H1 (cell line): ENCODE results near the gene LMO2. TPM values are rescaled to one million over a fixed set of nuclear protein-coding genes. Genes with fewer than 3 reads are reported as not detected.

Source experiments
- ASH2L ChIP-seq: fragments of 200-600, 300-600 bp; sonication (generic); IDR thresholded peaks from one replicate; pipeline ENCODE4 v1.7.1; 2017; ENCODE audit warnings: low read length
- ATF2 ChIP-seq: IDR thresholded peaks from 2 replicates; pipeline ENCODE4 v1.6.1; 2012; ENCODE audit warnings: low read length, inconsistent platforms
- BRCA1 ChIP-seq: IDR thresholded peaks from 2 replicates; pipeline ENCODE4 v1.6.1; 2012; ENCODE audit warnings: low read depth, low read length, improper control_type of control experiment
- CEBPB ChIP-seq: IDR thresholded peaks from 2 replicates; pipeline ENCODE4 v1.6.1; 2012; ENCODE audit warnings: low read depth, low read length
- CTBP2 ChIP-seq: IDR thresholded peaks from 2 replicates; pipeline ENCODE4 v1.7.0; 2011; ENCODE audit warnings: borderline replicate concordance, mild to moderate bottlenecking, moderate library complexity, mixed read lengths, low read length; ENCODE audit not compliant: insufficient read depth, insufficient read length
- EP300 ChIP-seq, 2 experiments: IDR thresholded peaks; 1 replicate in 1 of 2; 2 replicates in 1 of 2; pipeline ENCODE4 v1.6.1; 2011 to 2012; ENCODE audit warnings: low read depth in 2 of 2, low read length in 2 of 2, mild to moderate bottlenecking in 2 of 2, borderline replicate concordance in 1 of 2, inconsistent platforms in 1 of 2, moderate library complexity in 1 of 2
- GTF2F1 ChIP-seq: IDR thresholded peaks from 2 replicates; pipeline ENCODE4 v1.6.1; 2012; ENCODE audit warnings: low read depth, low read length, improper control_type of control experiment, borderline replicate concordance
- JUND ChIP-seq: IDR thresholded peaks from 2 replicates; pipeline ENCODE4 v1.6.1; 2011; ENCODE audit warnings: mild to moderate bottlenecking, improper control_type of control experiment, low read length
- PHF8 ChIP-seq: fragments of 200-600 bp; sonication (generic); conservative IDR thresholded peaks from 2 replicates; pipeline ENCODE4 v1.7.1; 2012; ENCODE audit warnings: low read depth, mild to moderate bottlenecking, inconsistent platforms, low read length, moderate library complexity
- POLR2AphosphoS5 ChIP-seq: IDR thresholded peaks from 2 replicates; pipeline ENCODE4 v1.6.1; 2011; ENCODE audit warnings: low read depth, low read length
- RAD21 ChIP-seq, 2 experiments: IDR thresholded peaks in 1 of 2; conservative IDR thresholded peaks in 1 of 2; 2 replicates each; pipeline ENCODE4 v1.6.1; 2011; ENCODE audit warnings: low read depth in 2 of 2, low read length in 2 of 2, improper control_type of control experiment in 1 of 2, inconsistent platforms in 1 of 2, mild to moderate bottlenecking in 1 of 2, moderate library complexity in 1 of 2
- RNF2 ChIP-seq: fragments of 200-900, 300-1000 bp; sonication (generic); IDR thresholded peaks from 2 replicates; pipeline ENCODE4 v1.7.1; 2016; ENCODE audit warnings: borderline replicate concordance, low read depth, mild to moderate bottlenecking, antibody characterized with exemption, low read length; ENCODE audit not compliant: poor library complexity, severe bottlenecking; ENCODE audit errors: missing control alignments
- RXRA ChIP-seq: IDR thresholded peaks from 2 replicates; pipeline ENCODE4 v1.6.1; 2011; ENCODE audit warnings: low read depth, mild to moderate bottlenecking, low read length, moderate library complexity; ENCODE audit not compliant: insufficient read depth
- SAP30 ChIP-seq: fragments of 300-600 bp; sonication (generic); IDR thresholded peaks from 2 replicates; pipeline ENCODE4 v1.7.1; 2012; ENCODE audit warnings: low read length, moderate library complexity, mild to moderate bottlenecking, inconsistent platforms; ENCODE audit not compliant: insufficient read depth, insufficient replicate concordance
- SP2 ChIP-seq: IDR thresholded peaks from 2 replicates; pipeline ENCODE4 v1.6.1; 2012; ENCODE audit warnings: mild to moderate bottlenecking, low read length, inconsistent platforms
- SUZ12 ChIP-seq: fragments of 200-600 bp; sonication (generic); IDR thresholded peaks from 2 replicates; pipeline ENCODE4 v1.6.1; 2012; ENCODE audit warnings: mild to moderate bottlenecking, inconsistent platforms, low read length, moderate library complexity, mixed read lengths
- TBP ChIP-seq: IDR thresholded peaks from 2 replicates; pipeline ENCODE4 v1.6.1; 2011; ENCODE audit warnings: low read depth, low read length, improper control_type of control experiment
- TEAD4 ChIP-seq: IDR thresholded peaks from 2 replicates; pipeline ENCODE4 v1.6.1; 2012; ENCODE audit warnings: low read depth, low read length, inconsistent platforms, mixed read lengths
- polyA plus RNA-seq, 7 experiments: library from polyadenylated mRNA; depleted of rRNA in 3 of 7; stranded (reverse) in 5 of 7; unstranded in 2 of 7; fragments of >200 nt in 5 of 7; fragments of 200-250 nt in 2 of 7; gene quantifications; 1 replicate in 5 of 7; 2 replicates in 1 of 7; 4 replicates in 1 of 7; pipeline versions ENCODE4 v1.2.1 to v1.2.3, GENCODE V29; 2011 to 2013; ENCODE audit warnings: missing spikeins in 2 of 7, mixed read lengths in 2 of 7
- total RNA-seq: library from RNA; stranded (reverse); fragmentation: NEBNext Ultra II Directional; extraction: Animal tissue kit (Norgen Biotek cat#: 25700); gene quantifications from 2 replicates; pipeline ENCODE4 v1.2.1, GENCODE V29; 2021
- TF ChIP-seq, protein P1 (sequence below): IDR thresholded peaks from 2 replicates; pipeline ENCODE4 v1.6.1; 2011; ENCODE audit warnings: low read length, improper control_type of control experiment

The LMO2 gene
- total and polyA plus RNA-seq, 2 of the 8 experiments (the other 6 are each of a cell fraction or from before 2014, with no cell fraction given): 1.6 to 2.7 TPM

GRCh38 chr11:33869481-33870422 lies 22.1 kb downstream of the LMO2 start (continued):
- TF ChIP-seq SUZ12: peak; percentile 76
- TF ChIP-seq CTBP2: no peak
- TF ChIP-seq TBP: no peak; the same call in 1 of the 2 replicates
- TF ChIP-seq EP300 (IDR thresholded peaks at IDR 0.05; ENCODE audit: borderline replicate concordance in 1 of 2, low read depth in 2 of 2, low read length in 2 of 2): 0 out of 3 replicates have a peak, but pooled peaks of 1 of the 2 experiments have one; percentile 4
- TF ChIP-seq, protein P1, sequence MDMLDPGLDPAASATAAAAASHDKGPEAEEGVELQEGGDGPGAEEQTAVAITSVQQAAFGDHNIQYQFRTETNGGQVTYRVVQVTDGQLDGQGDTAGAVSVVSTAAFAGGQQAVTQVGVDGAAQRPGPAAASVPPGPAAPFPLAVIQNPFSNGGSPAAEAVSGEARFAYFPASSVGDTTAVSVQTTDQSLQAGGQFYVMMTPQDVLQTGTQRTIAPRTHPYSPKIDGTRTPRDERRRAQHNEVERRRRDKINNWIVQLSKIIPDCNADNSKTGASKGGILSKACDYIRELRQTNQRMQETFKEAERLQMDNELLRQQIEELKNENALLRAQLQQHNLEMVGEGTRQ: no peak
- no peak for TF ChIP-seq POLR2AphosphoS5
- TF ChIP-seq SAP30: no peak
- TF ChIP-seq RXRA: no peak
- no peak for TF ChIP-seq RAD21 (IDR thresholded peaks at IDR 0.05 in 1 of 2, conservative IDR thresholded peaks at IDR 0.05 in 1 of 2; ENCODE audit: low read depth in 2 of 2, low read length in 2 of 2)
- TF ChIP-seq SP2: no peak
- no peak for TF ChIP-seq GTF2F1
- TF ChIP-seq ATF2: no peak
- no peak for TF ChIP-seq TEAD4
- no peak for TF ChIP-seq CEBPB
- no peak for TF ChIP-seq JUND
- no peak for TF ChIP-seq BRCA1
- TF ChIP-seq RNF2: peak; percentile 30
- peak; percentile 41 for TF ChIP-seq ASH2L
- TF ChIP-seq PHF8: no peak
